Stimulated activated CD4-positive, alpha-beta T cell treated with anti-CD3 and anti-CD28 coated beads, TNF-alpha, amount 100 ng/mL, for 24 hours (primary cell): ENCODE data around the gene MED17.

Experiments
- DNase-seq, 3 experiments: peaks; one replicate each; pipeline ENCODE4 v3.0.0-alpha.2; 2020; ENCODE audit warnings: low read depth in 3 of 3

MED17 gene

DNA sequence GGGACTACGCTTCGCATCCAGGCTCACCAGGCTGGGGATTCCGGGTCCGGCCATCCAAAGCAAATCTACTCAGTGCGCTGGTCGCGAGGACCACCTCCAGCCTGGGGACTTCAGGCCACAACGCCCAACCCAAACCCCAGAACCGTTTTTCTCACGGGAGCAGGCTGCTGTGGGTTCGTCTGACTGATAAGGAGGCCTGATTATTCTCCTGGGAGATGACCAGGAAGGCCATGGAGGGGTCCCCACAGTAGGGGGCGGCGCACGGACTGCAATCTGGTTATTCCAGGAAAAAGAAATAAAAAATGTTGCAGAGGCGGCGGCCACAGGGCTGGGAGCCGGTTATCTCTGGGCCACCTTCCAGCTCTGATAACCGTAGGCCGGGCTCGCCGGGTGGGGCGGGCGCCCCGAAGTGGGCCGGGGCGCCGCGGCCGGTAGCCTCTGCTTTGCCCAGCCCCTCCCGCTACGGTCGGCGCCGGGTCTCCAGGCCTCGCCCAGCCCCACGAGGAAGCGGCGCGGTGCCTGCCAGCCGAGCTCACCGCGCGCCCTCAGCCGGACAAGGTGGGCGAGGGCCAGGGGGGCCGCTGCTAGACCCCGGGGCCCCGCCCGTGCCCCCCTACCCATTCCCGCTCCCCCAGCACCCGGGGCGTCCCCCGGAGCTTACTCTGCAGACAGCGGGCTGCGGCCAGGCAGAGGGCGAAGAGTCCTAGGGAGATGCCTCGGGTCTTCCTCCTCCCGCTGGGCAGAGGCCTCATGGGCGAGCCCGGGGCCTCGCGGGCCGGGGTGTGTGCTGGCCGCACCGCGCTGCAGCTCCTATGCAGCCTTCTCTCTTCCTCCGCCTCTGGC lies 65.9 kb downstream of the MED17 start:
- no peak for DNase-seq

DNA sequence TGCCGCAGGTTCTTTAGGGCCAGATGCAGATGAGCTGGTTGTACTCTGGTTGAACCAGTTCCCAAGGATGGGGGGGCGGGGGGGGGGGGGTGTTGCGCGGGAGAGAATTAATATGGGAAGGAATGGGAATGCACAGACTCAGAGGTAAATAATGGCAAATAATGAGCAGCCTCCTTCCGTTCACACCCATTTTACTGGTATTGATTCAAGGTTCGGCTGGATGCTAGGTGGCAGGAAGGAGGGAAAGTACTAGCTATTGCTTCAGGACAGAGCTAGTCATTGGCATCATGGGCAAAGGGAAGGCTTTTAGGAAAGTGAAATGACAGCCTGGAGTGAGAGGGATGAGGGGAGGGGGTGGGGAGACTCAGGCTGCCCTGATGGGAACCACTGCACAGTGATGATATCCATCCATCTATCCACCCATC lies 66.5 kb downstream of the MED17 start, which contains the start of gene VSTM5:
VSTM5 (minus strand) TSS at position 25 of the 425 bp plus-strand sequence. CDS start 116 bp downstream, outside the sequence.
- no peak for DNase-seq

DNA sequence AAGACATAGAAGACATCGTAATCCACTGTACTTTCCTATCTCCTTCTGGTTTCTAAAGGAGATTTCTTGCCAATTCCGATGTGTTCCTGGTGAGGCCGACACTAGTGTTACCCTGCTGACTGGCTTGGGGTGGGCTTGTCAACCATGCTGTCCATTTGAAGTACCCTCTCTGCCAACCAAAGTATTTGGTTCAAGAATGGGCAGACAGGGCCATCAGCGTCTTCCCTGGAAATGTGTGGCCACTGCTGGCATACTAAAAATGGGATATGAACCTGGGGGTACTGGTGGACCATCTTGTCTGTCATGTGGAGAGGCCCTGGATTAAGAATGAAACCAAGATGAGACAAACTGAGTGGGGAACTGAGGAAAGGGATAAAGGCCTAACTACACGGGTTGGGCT lies 68.2 kb downstream of the MED17 start:
- DNase-seq, result no peak

DNA sequence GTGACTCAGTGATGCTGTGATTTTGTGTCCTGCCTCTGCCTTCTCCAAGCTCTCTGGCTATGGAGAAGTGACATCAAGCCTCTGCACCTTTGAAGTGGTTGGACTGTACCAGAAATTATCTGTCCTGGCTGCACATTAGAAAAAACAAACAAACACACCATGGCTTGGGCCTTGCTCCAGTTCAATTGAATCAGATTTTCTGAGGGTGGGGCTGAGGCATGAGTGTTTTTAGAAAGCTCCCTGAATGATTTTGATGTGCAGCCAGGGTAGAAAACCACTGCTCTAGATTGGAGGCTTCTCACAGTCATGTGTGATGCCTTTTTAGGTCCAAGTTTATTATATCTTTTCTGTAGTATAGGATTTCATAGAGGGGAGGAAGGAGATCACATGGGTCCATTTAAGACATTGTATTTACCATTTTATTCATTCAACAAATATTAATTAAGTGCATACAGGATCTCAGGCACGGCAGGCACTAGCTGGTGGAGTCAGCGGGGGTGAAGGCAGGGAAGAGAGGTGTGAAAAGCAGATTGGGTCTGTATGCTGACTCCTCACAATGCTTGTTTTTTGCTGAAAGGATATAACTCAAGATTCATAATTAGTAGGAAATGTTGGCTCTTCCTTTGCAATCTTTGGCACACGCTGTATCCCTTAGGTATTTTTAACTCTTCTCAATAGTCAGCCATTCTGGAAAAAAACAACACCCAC lies 73.5 kb downstream of the MED17 start:
- no peak for DNase-seq

DNA sequence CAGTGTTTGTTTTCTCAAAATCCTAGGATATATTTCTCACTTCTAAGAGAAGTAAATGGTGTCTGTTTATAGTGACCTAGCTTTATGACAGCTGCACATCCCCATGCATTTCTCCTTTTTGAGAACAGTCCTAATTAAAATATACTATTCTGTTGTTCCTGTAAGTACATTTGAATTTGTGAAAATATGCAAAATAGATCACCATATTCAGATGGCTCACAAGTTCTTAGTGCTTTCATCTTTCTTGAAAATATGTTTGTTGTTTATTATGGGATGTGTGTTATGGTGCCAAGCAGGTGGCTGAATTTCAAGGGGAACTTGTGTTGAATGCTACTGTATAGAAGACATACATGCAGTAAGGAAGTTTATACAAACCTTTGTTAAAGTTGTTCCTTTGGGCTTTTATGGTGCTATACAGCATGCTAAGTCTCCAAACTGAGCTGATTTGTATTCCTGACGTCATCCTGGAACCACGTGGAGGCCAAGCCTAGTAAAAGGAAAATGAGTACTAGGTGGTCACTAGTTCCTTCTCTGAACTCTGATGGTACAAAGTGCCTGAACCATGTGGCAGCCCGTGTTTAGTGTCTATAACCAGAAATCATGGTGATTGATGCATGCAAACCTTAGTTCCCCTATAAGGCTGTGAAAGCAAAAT lies 74.2 kb downstream of the MED17 start:
- no peak for DNase-seq

DNA sequence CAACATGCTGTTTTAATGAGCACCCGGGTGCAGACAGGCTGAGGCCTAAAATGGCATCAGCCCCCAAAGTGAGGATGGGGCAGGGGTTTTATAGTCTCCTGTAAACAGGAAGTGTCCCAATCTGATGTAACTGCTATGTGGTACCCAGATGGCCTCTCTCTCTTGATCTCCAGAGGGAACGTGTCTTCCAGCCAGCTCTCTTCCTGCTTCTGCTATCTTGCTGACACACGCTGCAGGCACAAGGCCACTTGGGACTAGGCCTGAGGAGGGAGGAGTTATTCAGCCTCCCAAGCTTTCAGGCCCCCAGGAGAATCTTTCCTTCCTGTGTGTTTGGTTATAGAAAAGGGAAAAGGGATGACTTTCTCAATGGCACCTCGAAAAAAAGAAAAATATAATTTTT lies 77.7 kb downstream of the MED17 start:
- no peak for DNase-seq
